Measurements from ENCODE around the gene CWC27.

DNA sequence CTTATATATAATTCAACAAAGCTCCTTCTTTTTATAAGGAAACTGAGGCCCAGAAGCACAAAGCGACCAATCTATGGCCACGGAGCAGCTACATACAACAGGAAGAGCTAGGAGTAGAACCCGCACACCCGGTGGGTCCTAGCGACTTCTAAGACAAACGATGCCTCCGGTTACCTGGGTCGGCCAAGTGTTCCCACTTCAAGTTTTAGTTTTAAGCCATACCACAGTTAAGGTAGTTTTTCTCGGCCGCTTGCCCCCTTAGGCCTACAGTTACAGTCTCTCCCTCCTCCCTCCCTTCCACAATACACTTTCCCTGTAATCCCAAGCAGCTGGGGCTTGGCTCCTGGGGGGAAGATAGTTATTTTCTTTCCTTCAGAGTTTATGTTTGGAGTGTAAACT lies 772 bp upstream of the CWC27 start:
- no peak for TF ChIP-seq CTCF (IDR thresholded peaks at IDR 0.05)
- no peak for TF ChIP-seq POLR2A (IDR thresholded peaks at IDR 0.05)
- no peak for TF ChIP-seq POLR2AphosphoS5 (IDR thresholded peaks at IDR 0.05)

Data from stomach (tissue), 4 donors.